ENCODE results near the gene TULP4.
"Not testable (repeated sequence)": the region's sequence is repeated elsewhere in the genome, so short reads cannot be mapped to it uniquely, and the experiment has no call there.

The TULP4 gene

GRCh38 chr6:158327211-158327610 lies 14.9 kb downstream of the TULP4 start:
- DNase-seq (ENCODE audit: low read depth), result no peak

- DNase-seq (ENCODE audit: low read depth), result no peak
Observed at GRCh38 chr6:158328952-158329351, 16.7 kb downstream of the TULP4 start.

- DNase-seq (ENCODE audit: low read depth), result no peak
Observed at GRCh38 chr6:158329531-158329930, 17.3 kb downstream of the TULP4 start.

- no peak for DNase-seq (ENCODE audit: low read depth)
Observed at GRCh38 chr6:158330016-158330415, 17.8 kb downstream of the TULP4 start.

- no peak for DNase-seq (ENCODE audit: low read depth)
Observed at GRCh38 chr6:158332237-158332636, 20.0 kb downstream of the TULP4 start.

- no peak for DNase-seq (ENCODE audit: low read depth)
Observed at GRCh38 chr6:158333094-158333493, 20.8 kb downstream of the TULP4 start.

GRCh38 chr6:158334534-158334933 lies 22.3 kb downstream of the TULP4 start:
- DNase-seq (ENCODE audit: low read depth), result no peak

- DNase-seq (ENCODE audit: low read depth), result no peak
Observed at GRCh38 chr6:158337332-158337731, 25.1 kb downstream of the TULP4 start.

GRCh38 chr6:158338311-158339112 lies 26.2 kb downstream of the TULP4 start:
- DNase-seq (ENCODE audit: low read depth), result no peak

GRCh38 chr6:158339197-158339596 lies 26.9 kb downstream of the TULP4 start:
- DNase-seq (ENCODE audit: low read depth), result not testable (repeated sequence)

- no peak for DNase-seq (ENCODE audit: low read depth)
Observed at GRCh38 chr6:158340252-158340651, 28.0 kb downstream of the TULP4 start.

- DNase-seq (ENCODE audit: low read depth), result no peak
Observed at GRCh38 chr6:158344534-158344933, 32.3 kb downstream of the TULP4 start.

GRCh38 chr6:158345444-158345843 lies 33.2 kb downstream of the TULP4 start:
- not testable (repeated sequence) for DNase-seq (ENCODE audit: low read depth)

- DNase-seq (ENCODE audit: low read depth), result no peak
Observed at GRCh38 chr6:158347335-158347734, 35.1 kb downstream of the TULP4 start.

GRCh38 chr6:158348737-158349504 lies 36.7 kb downstream of the TULP4 start:
- DNase-seq (ENCODE audit: low read depth), result not testable (repeated sequence)

GRCh38 chr6:158349505-158350275 lies 37.4 kb downstream of the TULP4 start:
- not testable (repeated sequence) for DNase-seq (ENCODE audit: low read depth)

- DNase-seq (ENCODE audit: low read depth), result not testable (repeated sequence)
Observed at GRCh38 chr6:158350731-158351130, 38.5 kb downstream of the TULP4 start.

GRCh38 chr6:158353883-158354877 lies 41.9 kb downstream of the TULP4 start:
- no peak for DNase-seq (ENCODE audit: low read depth)

GRCh38 chr6:158356586-158357546 lies 44.6 kb downstream of the TULP4 start:
- no peak for DNase-seq (ENCODE audit: low read depth)
